Fibroblast of lung (primary cell): ENCODE data around the gene SENP8. TPM values are rescaled to one million over a fixed set of nuclear protein-coding genes. Genes with fewer than 3 reads are reported as not detected.

ENCODE experiments used
- DNase-seq, 2 donors: peaks; one replicate each; pipeline versions ENCODE4 v3.0.0 to v3.0.0-alpha.2; 2010; ENCODE audit warnings: low read depth in 2 of 2
- H2AFZ ChIP-seq: 2 replicates; pipeline ENCODE4 v1.5.1; 2012; ENCODE audit warnings: low read length, control low read depth, inconsistent platforms
- H3K27ac ChIP-seq: 2 replicates; pipeline ENCODE4 v1.5.1; 2011; ENCODE audit warnings: low read length, control low read depth; ENCODE audit not compliant: insufficient read depth
- H3K27me3 ChIP-seq: 2 replicates; pipeline ENCODE4 v1.5.1; 2011; ENCODE audit warnings: mild to moderate bottlenecking, low read length; ENCODE audit not compliant: control insufficient read depth, insufficient read depth
- H3K36me3 ChIP-seq: 2 replicates; pipeline ENCODE4 v1.5.1; 2011; ENCODE audit warnings: low read length; ENCODE audit not compliant: control insufficient read depth, insufficient read depth
- H3K4me1 ChIP-seq: 2 replicates; pipeline ENCODE4 v1.5.1; 2011; ENCODE audit warnings: low read length; ENCODE audit not compliant: control insufficient read depth, insufficient read depth; ENCODE audit errors: extremely low read depth
- H3K4me2 ChIP-seq: 2 replicates; pipeline ENCODE4 v1.5.1; 2011; ENCODE audit warnings: low read length, control low read depth; ENCODE audit not compliant: insufficient read depth; ENCODE audit errors: extremely low read depth
- H3K4me3 ChIP-seq, 4 experiments: fragments of 200-600 bp in 1 of 4; sonication (generic) in 1 of 4; replicated peaks in 1 of 4; 2 replicates each; pipeline ENCODE4 v1.5.1; 2011 to 2016; ENCODE audit warnings: low read length in 4 of 4, low read depth in 3 of 4, mild to moderate bottlenecking in 3 of 4, control low read depth in 2 of 4, inconsistent platforms in 1 of 4, mixed read lengths in 1 of 4; ENCODE audit not compliant: insufficient read depth in 1 of 4; ENCODE audit errors: control extremely low read depth in 1 of 4
- H3K79me2 ChIP-seq: 2 replicates; pipeline ENCODE4 v1.5.1; 2012; ENCODE audit warnings: mild to moderate bottlenecking, low read length, inconsistent platforms; ENCODE audit not compliant: control insufficient read depth, insufficient read depth
- H3K9ac ChIP-seq: 2 replicates; pipeline ENCODE4 v1.5.1; 2011; ENCODE audit warnings: mild to moderate bottlenecking, low read length, control low read depth; ENCODE audit not compliant: insufficient read depth
- H3K9me3 ChIP-seq: 2 replicates; pipeline ENCODE4 v1.5.1; 2012; ENCODE audit warnings: low read depth, low read length; ENCODE audit not compliant: control insufficient read depth, insufficient read depth
- H4K20me1 ChIP-seq: 2 replicates; pipeline ENCODE4 v1.5.1; 2011; ENCODE audit warnings: low read length; ENCODE audit not compliant: control insufficient read depth, insufficient read depth; ENCODE audit errors: extremely low read depth
- CTCF ChIP-seq, 2 donors: IDR thresholded peaks in 1 of 2; conservative IDR thresholded peaks in 1 of 2; 1 replicate in 1 of 2; 2 replicates in 1 of 2; pipeline ENCODE4 v1.5.1; 2011 to 2012; ENCODE audit warnings: low read length in 2 of 2, control low read depth in 1 of 2, inconsistent platforms in 1 of 2, low read depth in 1 of 2, mild to moderate bottlenecking in 1 of 2
- EZH2 ChIP-seq: IDR thresholded peaks from 2 replicates; pipeline ENCODE4 v1.5.1; 2012; ENCODE audit warnings: low read length, control low read depth, mild to moderate bottlenecking; ENCODE audit errors: missing control alignments
- polyA plus RNA-seq, 2 donors: library from polyadenylated mRNA; depleted of rRNA in 1 of 2; stranded (reverse) in 1 of 2; unstranded in 1 of 2; fragments of >200 nt; gene quantifications; 2 replicates each; pipeline ENCODE4 v1.2.1, GENCODE V29; 2011 to 2012; ENCODE audit warnings: missing spikeins in 1 of 2
- total RNA-seq: library from RNA; depleted of rRNA; stranded (reverse); fragments of >200 nt; gene quantifications from 2 replicates; pipeline ENCODE4 v1.2.1, GENCODE V29; 2014

SENP8 gene
- total and polyA plus RNA-seq, 2 donors (not counting 1 experiment from before 2014, with no cell fraction given), result 3.0 to 3.5 TPM

GRCh38 chr15:72172796-72173195, 54.6 kb downstream of the SENP8 start:
- TF ChIP-seq CTCF (conservative IDR thresholded peaks at IDR 0.05 in 1 of 2, IDR thresholded peaks at IDR 0.05 in 1 of 2; ENCODE audit: low read depth in 1 of 2, low read length in 2 of 2) (no peak), EZH2 (no peak)
- DNase-seq, result no peak
- no peaks in the 10 kb centered on the region for H3K4me1 ChIP-seq
- no peak overlapping the region for H3K4me2 ChIP-seq
- H2AFZ ChIP-seq, result no peak overlapping the region
- no peaks in the 10 kb centered on the region for H3K9me3 ChIP-seq
- no peak overlapping the region for H3K9ac ChIP-seq
- H3K27ac ChIP-seq, result no peak overlapping the region
- H3K36me3 ChIP-seq, result no peaks in the 10 kb centered on the region
- H4K20me1 ChIP-seq, result no peaks in the 10 kb centered on the region
- H3K4me3 ChIP-seq, result no peak overlapping the region
- H3K27me3 ChIP-seq, result peaks cover 7% of the 10 kb centered on the region
- H3K79me2 ChIP-seq, result no peaks in the 10 kb centered on the region

DNA sequence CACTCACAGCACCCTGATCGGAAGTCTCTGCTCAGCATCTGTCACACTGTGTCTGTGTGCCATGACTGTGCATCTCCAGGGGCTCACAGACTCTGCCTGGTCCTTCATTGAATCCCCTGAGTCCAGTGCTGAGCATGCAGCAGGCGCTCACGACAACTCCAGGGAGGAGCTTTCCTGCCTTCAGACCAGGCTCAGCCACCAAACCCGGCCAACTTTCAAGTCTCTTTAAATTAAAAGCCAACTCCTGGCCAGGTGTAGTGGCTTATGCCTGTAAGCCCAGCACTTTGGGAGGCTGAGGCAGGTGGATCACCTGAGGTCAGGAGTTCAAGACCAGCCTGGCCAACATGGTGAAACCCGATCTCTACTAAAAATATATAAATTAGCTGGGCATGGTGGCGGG, 55.2 kb downstream of the SENP8 start:
- Histone ChIP-seq H4K20me1 (no peaks in the 10 kb centered on the region), H3K4me1 (no peaks in the 10 kb centered on the region), H3K4me3 (no peak overlapping the region), H3K27ac (no peak overlapping the region), H3K9me3 (no peaks in the 10 kb centered on the region), H3K79me2 (no peaks in the 10 kb centered on the region), H3K36me3 (no peaks in the 10 kb centered on the region), H2AFZ (no peak overlapping the region), H3K27me3 (peaks cover 7% of the 10 kb centered on the region), H3K9ac (no peak overlapping the region), H3K4me2 (no peak overlapping the region)
- no peak for TF ChIP-seq CTCF (conservative IDR thresholded peaks at IDR 0.05 in 1 of 2, IDR thresholded peaks at IDR 0.05 in 1 of 2; ENCODE audit: low read depth in 1 of 2, low read length in 2 of 2)
- no peak for TF ChIP-seq EZH2
- DNase-seq, result no peak

DNA sequence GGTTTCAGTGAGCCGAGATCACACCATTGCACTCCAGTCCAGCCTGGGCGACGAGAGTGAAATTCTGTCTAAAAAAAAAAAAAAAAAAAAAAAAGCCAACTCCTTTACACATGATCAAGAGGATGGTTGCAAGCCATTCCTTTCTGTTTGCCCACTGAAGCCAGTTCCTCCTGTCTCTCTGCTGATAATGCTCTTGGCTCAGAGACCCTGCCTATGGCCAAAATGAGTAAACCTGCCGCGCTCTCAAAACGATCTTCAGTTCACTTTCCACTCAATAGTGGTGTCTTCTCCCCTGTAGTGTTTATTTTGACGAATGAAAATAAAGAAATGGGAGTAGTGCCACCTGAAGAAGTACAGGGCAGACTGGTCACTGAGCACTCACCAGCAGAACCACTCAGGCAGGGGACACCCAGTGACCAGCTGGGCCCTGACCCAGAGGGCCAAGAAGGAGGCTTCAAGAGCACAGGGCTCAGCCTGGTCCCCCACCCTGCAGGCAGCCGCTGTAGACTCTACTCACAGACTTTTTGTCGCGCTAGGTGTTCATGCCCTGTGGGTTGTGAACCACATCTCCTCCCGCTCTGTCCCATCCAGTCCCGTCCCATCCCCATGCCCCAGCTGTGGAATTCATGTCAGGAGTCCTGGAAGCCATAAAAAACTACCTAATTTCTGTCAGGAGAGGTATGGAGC, 55.8 kb downstream of the SENP8 start:
- Histone ChIP-seq H3K4me1 (no peaks in the 10 kb centered on the region), H3K4me3 (no peak overlapping the region)

More for the DNA sequence above, 55.8 kb downstream of the SENP8 start:
- H3K27ac ChIP-seq, result no peak overlapping the region
- no peak overlapping the region for H3K9ac ChIP-seq
- H3K79me2 ChIP-seq, result no peaks in the 10 kb centered on the region
- H3K4me2 ChIP-seq, result no peak overlapping the region
- peaks cover 7% of the 10 kb centered on the region for H3K27me3 ChIP-seq
- H4K20me1 ChIP-seq, result no peaks in the 10 kb centered on the region
- DNase-seq, result no peak
- no peaks in the 10 kb centered on the region for H3K36me3 ChIP-seq
- no peak for TF ChIP-seq CTCF (conservative IDR thresholded peaks at IDR 0.05 in 1 of 2, IDR thresholded peaks at IDR 0.05 in 1 of 2; ENCODE audit: low read depth in 1 of 2, low read length in 2 of 2)
- no peak for TF ChIP-seq EZH2
- no peaks in the 10 kb centered on the region for H3K9me3 ChIP-seq
- no peak overlapping the region for H2AFZ ChIP-seq
